Neutrophil (primary cell): ENCODE data around the gene CERS6.
A peak's percentile ranks its signal among the peaks of the same experiment; 100 is the strongest.

ENCODE experiments used
- H3K27ac ChIP-seq: fragments of 200-600 bp; sonication (generic); 2 replicates; pipeline ENCODE4 v1.5.1; 2016; ENCODE audit warnings: mild to moderate bottlenecking, moderate library complexity
- H3K27me3 ChIP-seq: fragments of 200-600 bp; sonication (generic); 2 replicates; pipeline ENCODE4 v1.6.0; 2016; ENCODE audit warnings: mild to moderate bottlenecking
- H3K36me3 ChIP-seq: fragments of 200-600 bp; sonication (generic); 2 replicates; pipeline ENCODE4 v1.5.1; 2017
- H3K4me1 ChIP-seq, 2 experiments: fragments of 200-600 bp in 1 of 2; sonication (generic) in 1 of 2; 1 replicate in 1 of 2; 2 replicates in 1 of 2; pipeline versions ENCODE4 v1.5.1 to v1.6.1; 2013 to 2016; ENCODE audit warnings: low read depth in 1 of 2, low read length in 1 of 2, mild to moderate bottlenecking in 1 of 2, moderate library complexity in 1 of 2; ENCODE audit not compliant: control insufficient read depth in 1 of 2, insufficient read depth in 1 of 2
- H3K4me3 ChIP-seq, 2 experiments: fragments of 200-600 bp in 1 of 2; sonication (generic) in 1 of 2; 1 replicate in 1 of 2; 2 replicates in 1 of 2; pipeline ENCODE4 v1.5.1; 2013 to 2016; ENCODE audit warnings: low read depth in 1 of 2, low read length in 1 of 2, mild to moderate bottlenecking in 1 of 2, moderate library complexity in 1 of 2
- H3K9me3 ChIP-seq: fragments of 200-600 bp; sonication (generic); 2 replicates; pipeline ENCODE4 v1.5.1; 2016
- TF ChIP-seq, protein P1 (sequence below): fragments of 200-600 bp; sonication (generic); IDR thresholded peaks from 2 replicates; pipeline ENCODE4 v1.5.1; 2016; ENCODE audit warnings: antibody characterized with exemption

Gene CERS6

DNA sequence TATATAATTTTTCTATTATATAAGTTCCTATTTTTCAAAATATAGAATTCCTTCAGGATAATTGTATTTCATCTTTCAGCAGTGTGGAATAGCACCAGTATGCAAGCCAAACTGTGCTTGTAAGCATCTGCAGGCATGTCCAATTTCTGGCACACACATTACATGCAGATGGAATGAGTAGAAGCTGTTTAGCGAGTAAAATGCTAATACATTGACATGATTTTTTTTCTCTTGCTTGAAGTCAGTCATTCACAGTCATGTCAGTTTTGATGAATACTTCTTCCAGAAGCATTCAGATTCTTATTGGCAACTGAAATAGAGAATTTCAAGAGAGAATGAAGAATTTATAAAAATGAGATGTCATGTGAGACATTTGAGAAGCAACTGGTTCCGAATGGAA, 109.4 kb downstream of the CERS6 start:
- Histone ChIP-seq H3K4me1 (peaks cover 8 to 9% of the 10 kb centered on the region in 2 experiments), H3K9me3 (no peaks in the 10 kb centered on the region), H3K27me3 (no peaks in the 10 kb centered on the region), H3K36me3 (no peaks in the 10 kb centered on the region), H3K27ac (no peak overlapping the region), H3K4me3 (no peak overlapping the region)
- TF ChIP-seq, protein P1, sequence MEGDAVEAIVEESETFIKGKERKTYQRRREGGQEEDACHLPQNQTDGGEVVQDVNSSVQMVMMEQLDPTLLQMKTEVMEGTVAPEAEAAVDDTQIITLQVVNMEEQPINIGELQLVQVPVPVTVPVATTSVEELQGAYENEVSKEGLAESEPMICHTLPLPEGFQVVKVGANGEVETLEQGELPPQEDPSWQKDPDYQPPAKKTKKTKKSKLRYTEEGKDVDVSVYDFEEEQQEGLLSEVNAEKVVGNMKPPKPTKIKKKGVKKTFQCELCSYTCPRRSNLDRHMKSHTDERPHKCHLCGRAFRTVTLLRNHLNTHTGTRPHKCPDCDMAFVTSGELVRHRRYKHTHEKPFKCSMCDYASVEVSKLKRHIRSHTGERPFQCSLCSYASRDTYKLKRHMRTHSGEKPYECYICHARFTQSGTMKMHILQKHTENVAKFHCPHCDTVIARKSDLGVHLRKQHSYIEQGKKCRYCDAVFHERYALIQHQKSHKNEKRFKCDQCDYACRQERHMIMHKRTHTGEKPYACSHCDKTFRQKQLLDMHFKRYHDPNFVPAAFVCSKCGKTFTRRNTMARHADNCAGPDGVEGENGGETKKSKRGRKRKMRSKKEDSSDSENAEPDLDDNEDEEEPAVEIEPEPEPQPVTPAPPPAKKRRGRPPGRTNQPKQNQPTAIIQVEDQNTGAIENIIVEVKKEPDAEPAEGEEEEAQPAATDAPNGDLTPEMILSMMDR, result no peak

DNA sequence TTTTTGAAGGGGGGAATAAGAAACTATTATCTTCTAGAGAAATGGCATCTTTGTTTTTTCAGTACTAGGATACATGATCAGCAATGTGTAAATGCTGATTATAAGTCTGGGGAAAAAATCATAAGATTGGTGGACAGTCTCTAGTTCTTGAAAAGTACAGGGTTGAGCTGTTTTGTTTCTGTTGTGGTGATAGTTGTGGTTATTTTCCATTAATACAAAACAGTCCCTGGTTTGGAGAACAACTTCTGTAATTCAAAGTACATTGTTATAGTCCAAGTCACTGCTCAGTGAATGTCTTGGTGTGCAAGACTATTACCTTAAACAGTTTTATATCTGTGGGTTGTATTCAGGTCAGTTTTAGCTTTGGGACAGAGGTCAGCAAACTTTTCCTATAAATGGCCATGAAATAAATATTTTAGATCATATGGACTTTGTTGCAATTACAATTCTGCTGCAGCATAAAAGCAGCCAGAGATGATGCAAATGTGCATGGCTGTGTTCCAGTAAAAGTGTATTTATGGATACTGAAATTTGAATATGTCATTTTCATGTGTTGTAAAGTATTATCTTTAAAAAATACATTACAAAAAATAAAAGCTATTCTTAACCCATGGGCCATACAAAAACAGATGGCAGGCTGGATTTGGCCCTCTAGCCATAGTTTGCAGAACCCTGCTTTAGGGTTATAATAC, 111.0 kb downstream of the CERS6 start:
- H3K9me3 ChIP-seq, result no peaks in the 10 kb centered on the region
- no peak overlapping the region for H3K4me3 ChIP-seq
- H3K36me3 ChIP-seq, result no peaks in the 10 kb centered on the region
- H3K27ac ChIP-seq, result no peak overlapping the region
- TF ChIP-seq, protein P1, result no peak
- no peaks in the 10 kb centered on the region for H3K27me3 ChIP-seq
- H3K4me1 ChIP-seq, result peaks cover 15 to 18% of the 10 kb centered on the region in 2 experiments

DNA sequence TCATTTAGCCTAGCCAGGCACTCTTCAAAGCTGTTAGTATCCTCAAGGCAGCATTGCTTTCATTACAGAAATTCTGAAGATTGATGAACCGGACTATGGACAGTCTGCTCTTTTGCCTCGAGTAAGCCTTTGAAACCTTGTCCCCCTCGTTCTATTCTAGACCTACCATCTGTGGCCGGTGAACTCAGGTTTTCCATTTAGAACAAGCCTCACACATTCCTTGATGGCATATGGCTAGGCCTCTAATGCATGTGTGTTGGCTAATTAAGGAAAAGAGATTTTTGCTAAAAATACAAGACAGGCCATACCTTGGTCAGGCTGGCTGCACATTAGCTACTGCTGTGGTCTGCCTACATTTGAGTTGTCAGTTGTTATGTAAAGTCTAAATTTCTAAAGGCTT, 111.8 kb downstream of the CERS6 start:
- no peak overlapping the region for H3K27ac ChIP-seq
- TF ChIP-seq, protein P1, result no peak

DNA sequence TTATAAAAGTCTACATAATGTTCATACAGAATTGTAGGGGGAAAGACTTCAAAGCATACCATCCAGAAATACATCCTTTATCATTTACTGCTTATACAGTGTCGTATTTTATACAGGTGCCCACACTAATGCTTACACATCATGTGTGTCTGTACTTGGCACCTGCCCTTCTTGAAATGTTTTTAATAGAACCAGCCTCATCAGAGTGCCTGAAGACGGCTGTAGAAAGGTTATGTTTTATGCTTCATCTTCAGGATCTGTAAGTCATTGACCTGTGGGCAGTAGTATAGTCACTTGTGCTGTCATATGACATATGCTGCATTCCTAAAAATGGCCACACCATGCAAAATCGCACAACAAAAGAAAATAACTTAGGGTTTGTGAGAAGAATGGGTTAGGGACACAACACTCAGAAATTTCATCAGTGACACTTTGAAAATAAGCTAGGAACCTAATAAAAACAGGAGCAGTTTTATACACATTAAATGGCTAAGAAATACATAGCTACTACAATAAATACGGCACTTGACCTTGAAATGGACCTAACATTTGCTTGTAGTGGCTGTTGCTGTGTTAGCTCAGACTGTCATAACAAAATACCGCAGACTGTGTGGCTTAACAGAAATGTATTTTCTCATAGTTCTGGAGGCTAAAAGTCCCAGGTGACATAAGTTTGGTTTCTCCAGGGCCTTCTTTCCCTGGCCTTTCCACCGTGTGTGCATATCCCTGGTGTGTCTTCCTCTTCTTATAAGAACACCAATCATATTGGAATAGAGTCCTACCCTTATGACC, 112.6 kb downstream of the CERS6 start:
- no peaks in the 10 kb centered on the region for H3K27me3 ChIP-seq
- H3K9me3 ChIP-seq, result no peaks in the 10 kb centered on the region
- H3K27ac ChIP-seq, result no peak overlapping the region
- no peaks in the 10 kb centered on the region for H3K36me3 ChIP-seq
- TF ChIP-seq, protein P1, result no peak
- peaks cover 15 to 18% of the 10 kb centered on the region in 2 experiments for H3K4me1 ChIP-seq
- no peak overlapping the region for H3K4me3 ChIP-seq

More for the DNA sequence above, 111.8 kb downstream of the CERS6 start:
- Histone ChIP-seq H3K36me3 (no peaks in the 10 kb centered on the region), H3K9me3 (no peaks in the 10 kb centered on the region), H3K4me1 (peaks cover 15 to 18% of the 10 kb centered on the region in 2 experiments), H3K27me3 (no peaks in the 10 kb centered on the region), H3K4me3 (no peak overlapping the region)

DNA sequence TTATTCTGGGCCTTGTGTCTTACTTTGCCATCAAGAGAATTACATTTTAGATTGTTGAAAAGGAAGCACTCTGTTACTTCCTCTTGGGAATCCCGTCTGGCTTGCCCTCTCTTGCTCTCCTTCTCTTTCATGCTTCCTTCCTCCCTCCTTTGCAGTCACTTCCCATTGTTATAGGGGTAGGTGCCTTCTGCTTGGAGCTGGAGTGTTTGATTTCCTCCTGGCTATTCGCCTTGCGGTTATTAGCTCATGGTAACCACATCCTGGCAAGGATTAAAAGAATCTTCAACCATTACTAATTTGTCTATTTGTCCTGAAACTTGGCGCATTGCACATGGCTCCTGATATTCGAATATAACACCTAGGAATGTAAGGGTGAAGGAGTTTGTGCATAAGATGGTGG, 115.0 kb downstream of the CERS6 start:
- Histone ChIP-seq H3K9me3 (no peaks in the 10 kb centered on the region), H3K4me3 (no peak overlapping the region), H3K27ac (peak overlapping the region; percentile 47), H3K27me3 (no peaks in the 10 kb centered on the region), H3K4me1 (peaks cover 15 to 18% of the 10 kb centered on the region in 2 experiments), H3K36me3 (no peaks in the 10 kb centered on the region)
- TF ChIP-seq, protein P1, result no peak
